HG02763 (cell line): ENCODE data around the gene TLX2.

Experiments
- ATAC-seq: cut with Tn5 transposase; IDR thresholded peaks from one replicate; pipeline ENCODE4 v1.9.1; 2021; ENCODE audit warnings: mild to moderate bottlenecking, moderate library complexity; ENCODE audit not compliant: unreplicated experiment

TLX2 gene

GRCh38 chr2:74531666-74532065 lies 17.4 kb downstream of the TLX2 start:
- ATAC-seq = no peak

- no peak for ATAC-seq
Measured at GRCh38 chr2:74532222-74532621, 18.0 kb downstream of the TLX2 start.

GRCh38 chr2:74533464-74533863 lies 19.2 kb downstream of the TLX2 start:
- ATAC-seq = no peak

- ATAC-seq = no peak
Measured at GRCh38 chr2:74534411-74534810, 20.2 kb downstream of the TLX2 start.

- ATAC-seq = no peak
Measured at GRCh38 chr2:74535440-74535965, 21.3 kb downstream of the TLX2 start.

DNA sequence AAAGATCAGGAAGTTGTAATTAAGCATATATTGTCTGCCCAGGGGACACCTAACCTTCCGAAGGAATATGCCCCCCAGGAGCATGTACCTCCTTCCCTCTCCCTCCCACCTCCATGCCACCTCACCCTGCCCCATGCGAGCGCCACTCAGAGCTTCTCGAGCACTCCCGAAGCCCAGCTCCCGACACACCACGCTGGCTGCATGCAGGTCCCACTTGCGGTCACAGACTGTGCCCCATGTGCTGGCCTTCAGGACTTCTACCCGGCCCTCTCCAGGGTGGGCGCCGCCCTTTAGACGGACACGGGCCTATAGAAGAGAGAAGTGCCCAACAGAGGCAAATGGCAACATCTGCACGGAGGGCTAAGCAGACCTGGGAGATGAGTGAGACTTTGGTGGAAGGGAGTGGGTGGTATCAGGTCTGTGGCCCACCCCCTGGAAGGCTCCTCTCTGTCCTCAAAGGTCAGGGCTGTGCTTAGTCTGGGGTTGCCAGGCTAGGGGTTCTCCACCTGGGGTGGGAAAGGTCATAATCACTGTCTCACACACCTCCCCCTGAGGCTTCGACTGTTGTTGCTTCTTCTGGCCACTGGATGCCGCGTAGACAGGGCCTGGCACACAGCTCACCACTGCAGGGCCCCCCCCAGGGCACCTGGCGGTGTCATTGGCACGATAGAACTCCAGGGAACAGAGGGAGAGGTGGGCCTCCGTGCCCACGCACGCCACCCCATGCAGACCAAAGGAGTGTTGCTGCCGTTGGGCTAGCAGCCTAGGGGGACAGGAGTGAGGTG lies 22.1 kb downstream of the TLX2 start:
- ATAC-seq = no peak

GRCh38 chr2:74537140-74537539 lies 22.9 kb downstream of the TLX2 start:
- no peak for ATAC-seq

DNA sequence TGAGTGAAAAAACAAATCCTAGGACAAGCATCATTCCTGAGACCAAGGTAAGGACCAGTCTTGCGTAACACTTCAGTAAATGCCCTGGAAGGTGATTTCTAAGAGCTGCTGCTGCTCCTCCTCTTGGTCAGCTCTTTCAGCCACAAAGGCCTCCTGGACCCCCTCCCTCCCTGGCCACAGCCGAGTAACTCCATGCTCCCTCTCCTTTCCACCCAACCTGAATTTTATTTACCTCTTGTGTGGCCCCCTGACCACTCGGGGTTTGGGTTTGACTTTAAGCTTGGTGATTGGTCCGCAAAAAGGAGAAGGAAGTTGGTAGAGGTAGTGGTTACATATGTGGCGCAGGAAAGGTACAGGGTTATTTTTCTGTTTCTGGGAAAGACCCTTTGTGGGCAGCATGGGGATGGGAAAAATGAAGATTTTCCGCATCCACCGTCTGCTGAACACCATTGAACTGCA lies 24.7 kb downstream of the TLX2 start:
- ATAC-seq = no peak

DNA sequence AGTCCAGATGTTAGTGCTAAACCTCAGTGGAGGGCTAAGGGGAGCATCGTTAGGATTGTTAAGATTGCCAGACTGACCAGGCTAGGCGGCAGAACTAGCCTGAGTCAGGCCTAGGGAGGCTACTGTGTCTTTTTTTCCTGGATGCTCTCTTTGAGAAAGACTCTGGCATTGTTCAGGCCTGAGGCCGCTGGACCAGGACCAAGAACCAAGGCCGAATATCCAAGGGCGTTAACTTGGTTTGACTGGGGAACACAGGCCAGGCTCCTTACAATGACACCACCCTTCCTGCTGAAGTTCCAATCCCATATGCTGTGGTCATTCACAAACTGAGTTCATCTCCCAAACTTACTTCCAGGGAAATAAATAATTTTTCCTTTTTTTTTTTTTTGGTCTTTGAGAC lies 26.0 kb downstream of the TLX2 start:
- no peak for ATAC-seq

DNA sequence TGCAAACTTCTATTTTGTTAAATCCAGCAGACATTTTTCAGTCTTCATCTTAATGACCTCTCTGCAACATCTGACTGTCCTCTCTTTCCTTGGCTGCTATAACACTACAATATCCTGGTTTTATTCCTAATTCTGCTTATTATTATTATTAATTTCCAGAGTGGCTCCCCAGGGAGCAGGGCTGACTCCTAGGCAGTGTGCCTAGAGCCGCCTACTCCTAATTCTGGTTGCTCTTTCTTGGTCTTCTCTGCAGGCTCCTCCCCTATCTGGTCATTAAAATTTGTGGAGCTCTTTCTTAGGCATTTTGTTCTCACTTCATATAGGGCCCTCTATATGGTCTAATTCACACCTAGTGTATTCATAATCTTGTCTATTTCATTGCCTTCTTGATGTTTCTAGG lies 28.7 kb downstream of the TLX2 start:
- ATAC-seq = no peak

DNA sequence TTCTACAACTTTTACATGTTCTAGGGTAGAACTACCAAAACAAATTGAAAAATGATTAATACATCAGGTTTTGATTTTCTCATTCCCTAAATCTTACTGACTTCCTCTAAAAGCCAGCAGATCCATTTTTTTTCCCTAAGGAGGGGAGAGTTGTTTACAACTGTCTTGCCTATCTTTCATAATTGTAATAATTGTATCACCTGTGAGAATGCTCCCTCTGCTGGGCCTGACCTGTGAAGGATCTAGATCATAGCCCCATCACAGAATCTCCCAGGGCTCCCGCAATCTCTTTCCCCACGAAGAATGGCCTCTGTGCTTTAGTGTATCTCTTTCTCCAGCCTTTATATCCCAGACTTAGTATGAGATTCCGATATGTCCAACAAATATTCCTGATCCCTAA lies 30.4 kb downstream of the TLX2 start:
- ATAC-seq = no peak

- no peak for ATAC-seq
Measured at GRCh38 chr2:74546004-74546403, 31.8 kb downstream of the TLX2 start.

DNA sequence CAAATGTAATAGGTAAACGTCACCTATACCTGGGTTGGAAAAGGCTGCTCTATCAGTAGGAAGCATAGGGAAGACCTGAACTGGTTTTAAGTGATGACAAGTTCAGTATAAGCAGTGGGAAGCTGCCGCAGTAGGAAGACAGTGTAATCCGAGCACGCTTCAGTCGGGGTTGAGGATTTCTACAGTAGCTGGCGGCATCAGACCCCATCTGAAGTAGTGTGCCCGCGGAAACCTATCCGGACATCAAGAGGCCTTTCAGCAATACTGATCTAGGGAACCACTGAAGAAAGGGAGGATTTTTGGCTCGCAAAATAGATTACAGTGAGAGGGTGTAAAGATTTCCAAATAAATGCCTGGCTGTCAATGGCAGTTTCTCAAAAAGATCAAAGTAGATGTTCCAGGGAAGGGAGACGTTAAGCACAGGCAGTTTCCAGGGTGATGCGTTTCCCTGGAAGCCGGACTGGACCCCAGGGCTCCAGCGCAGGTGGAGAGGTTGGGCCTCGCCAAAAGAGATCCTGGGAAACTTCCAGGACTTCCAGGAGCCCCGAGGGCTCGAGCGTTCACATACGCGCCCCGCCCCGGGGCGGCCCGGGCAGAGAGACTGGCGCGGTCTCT lies 34.1 kb downstream of the TLX2 start:
- no peak for ATAC-seq

DNA sequence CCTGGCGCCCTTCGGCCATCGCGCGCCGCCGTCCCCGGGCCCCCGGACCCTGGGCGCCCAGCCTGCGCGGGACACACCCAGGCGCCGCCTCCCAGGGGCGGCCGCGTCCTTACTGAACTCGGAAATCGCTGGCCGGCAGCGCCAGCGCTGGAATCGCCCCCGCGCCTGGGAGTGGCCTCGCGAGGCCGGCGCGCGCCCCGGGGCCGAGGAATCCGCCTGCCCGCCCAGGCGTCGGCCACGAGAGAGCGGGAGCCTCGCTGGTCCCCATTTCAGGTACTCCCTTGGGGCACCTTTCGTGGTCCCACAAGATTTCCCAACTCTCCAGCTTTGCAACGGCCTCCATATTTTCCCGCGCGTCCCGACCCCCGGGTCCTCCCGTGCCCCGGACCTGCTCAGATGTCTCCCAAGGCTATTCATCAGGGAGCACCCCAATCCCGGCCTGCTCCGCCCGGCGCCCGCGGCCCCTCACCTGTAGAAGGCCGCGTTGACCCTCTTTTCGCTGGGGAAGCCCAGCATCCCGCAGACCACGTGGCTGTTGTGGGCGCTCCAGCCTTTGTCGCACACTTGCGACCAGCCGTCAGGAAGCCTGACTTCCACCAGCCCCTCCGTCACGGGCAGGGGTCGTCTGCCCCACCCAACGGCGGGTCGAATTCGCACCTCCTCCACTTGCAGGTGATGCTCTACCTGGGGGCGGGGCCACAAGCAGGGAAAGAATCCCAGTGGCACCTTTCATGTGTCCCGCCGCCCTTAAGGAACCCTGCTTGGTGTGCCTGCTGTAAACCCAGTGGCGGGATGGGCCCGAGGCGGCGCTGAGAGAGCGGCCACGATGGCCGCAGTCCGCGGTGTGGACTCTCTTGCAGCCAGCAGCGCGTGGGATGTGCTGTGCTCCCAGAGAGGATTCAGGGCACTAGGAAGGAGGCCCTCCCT lies 34.9 kb downstream of the TLX2 start:
- ATAC-seq = peak; percentile 37

- no peak for ATAC-seq
Measured at GRCh38 chr2:74550231-74550630, 36.0 kb downstream of the TLX2 start.

GRCh38 chr2:74551530-74551929 lies 37.3 kb downstream of the TLX2 start:
- no peak for ATAC-seq

DNA sequence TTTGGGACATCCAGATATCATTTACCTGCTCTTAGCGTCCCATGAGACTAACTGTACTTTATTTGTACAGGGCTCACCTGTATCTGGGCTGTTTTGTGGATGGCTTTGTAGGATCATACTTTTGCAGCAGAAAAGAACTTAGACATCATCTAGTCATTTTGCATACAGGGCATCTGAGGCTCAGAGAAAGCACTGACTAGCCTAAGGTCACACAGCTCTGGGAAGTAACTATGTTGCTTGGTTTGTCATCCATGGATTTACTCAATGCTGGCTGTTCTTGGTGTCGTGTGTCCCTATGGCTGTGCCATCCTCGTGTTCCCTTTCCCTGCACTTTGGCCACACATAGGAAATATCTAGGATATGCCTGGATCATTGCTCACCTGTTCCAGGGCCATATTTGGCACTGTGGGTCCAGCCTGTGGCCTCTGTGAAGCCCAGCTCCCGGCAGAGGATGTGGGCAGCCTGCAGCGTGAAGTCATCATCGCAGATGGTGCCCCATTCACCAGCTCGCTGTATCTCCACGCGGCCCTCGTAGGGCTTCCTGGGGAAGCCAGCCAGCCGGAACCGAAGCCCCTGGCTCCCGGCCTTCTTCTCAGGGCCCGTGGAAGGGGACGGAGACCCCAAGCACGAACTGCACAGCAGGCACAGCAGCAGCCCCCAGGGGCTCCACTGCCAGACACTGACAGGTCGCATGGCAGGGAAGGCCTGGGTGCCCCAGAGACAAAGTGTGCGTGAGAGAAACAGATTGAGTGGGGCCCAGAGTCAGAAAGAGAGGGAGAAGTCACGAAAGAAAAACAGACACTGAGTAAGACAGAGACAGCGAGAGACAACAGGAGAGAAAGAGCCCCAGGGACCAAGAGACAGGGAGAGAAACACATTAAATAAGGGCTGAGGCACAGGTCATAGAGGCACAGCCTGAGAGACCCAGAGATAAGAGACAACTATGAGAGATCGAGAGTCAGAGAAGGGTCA lies 38.0 kb downstream of the TLX2 start:
- no peak for ATAC-seq

DNA sequence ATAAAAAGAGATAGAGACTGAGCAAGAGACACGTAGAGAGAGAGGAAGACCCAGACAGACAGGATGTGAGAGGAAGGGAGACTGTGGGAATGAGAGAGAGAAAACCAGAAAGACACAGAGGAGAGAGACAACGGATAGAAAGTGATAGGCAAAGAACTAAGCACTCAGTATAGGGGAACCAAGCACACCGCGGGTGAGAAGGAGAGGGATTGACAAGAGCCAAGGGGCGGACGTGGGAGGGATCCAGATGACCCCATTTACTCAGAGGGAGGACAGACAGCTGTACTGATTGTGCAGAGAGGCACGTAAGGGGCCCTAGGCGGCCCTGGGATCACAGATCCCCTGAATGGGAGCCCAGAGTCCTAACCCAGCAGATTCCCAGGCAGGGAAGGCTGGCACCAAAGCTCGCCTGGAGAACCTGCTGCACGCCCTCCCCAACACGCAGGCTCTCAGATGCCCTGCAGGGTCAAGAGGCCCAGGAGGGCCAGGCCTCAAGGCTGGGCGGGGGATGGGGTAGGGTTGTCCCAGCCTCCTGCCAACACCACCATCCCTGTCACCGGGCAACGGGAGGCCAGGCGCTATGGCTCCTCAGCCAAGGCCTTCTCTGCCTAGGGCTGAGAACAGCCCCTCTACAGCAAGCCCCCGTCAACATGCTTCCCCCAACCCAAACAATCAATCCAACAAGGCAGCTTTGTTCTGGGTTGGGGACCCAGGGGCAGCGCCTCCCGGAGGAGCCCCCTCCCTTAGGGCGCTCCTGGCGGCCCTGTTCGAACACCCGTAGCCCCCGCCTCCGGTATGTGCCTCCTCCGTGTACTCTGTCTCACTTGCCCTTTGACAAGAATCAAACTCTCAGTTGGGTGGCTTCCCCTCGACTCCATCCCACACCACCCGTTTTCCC lies 38.9 kb downstream of the TLX2 start:
- ATAC-seq = no peak
